WTC11 (cell line): Measurements from ENCODE around the gene DNMT3A.

Source experiments
- AFF4 ChIP-seq: sonication (generic); formaldehyde crosslinking; IDR thresholded peaks from 2 replicates; pipeline ENCODE4 v1.8.1; 2023; ENCODE audit warnings: mild to moderate bottlenecking, missing genetic modification reagents, borderline replicate concordance
- ARID4B ChIP-seq: sonication (generic); formaldehyde crosslinking; IDR thresholded peaks from 2 replicates; pipeline ENCODE4 v1.8.0; 2023; ENCODE audit warnings: missing genetic modification reagents, mild to moderate bottlenecking, borderline replicate concordance
- CTCF ChIP-seq: fragments of 200-600 bp; IDR thresholded peaks from 2 replicates; pipeline ENCODE4 v1.8.0; 2022; ENCODE audit warnings: antibody characterized with exemption
- NR2C2 ChIP-seq: sonication (generic); formaldehyde crosslinking; IDR thresholded peaks from 2 replicates; pipeline ENCODE4 v1.8.0; 2022; ENCODE audit warnings: mild to moderate bottlenecking, missing genetic modification reagents
- SP1 ChIP-seq: sonication (generic); formaldehyde crosslinking; conservative IDR thresholded peaks from 2 replicates; pipeline ENCODE4 v1.8.1; 2022; ENCODE audit warnings: missing genetic modification reagents
- ZNF138 ChIP-seq: sonication (generic); formaldehyde crosslinking; conservative IDR thresholded peaks from 2 replicates; pipeline ENCODE4 v1.8.1; 2022; ENCODE audit warnings: mild to moderate bottlenecking, moderate library complexity, missing genetic modification reagents

- TF ChIP-seq NR2C2 (no peak), SP1 (CRISPR knock-in tag) (no peak), AFF4 (no peak), CTCF (no peak), ZNF138 (CRISPR knock-in tag) (no peak), ARID4B (CRISPR knock-in tag) (no peak)
Observed at GRCh38 chr2:25338401-25338800, 3.3 kb downstream of the DNMT3A start.
